Ishikawa (cell line): ENCODE results near the gene DHRSX.

Experiments
- EP300 ChIP-seq: IDR thresholded peaks from 2 replicates; pipeline ENCODE4 v1.6.1; 2012; ENCODE audit warnings: borderline replicate concordance
- FOXM1 ChIP-seq: IDR thresholded peaks from 2 replicates; pipeline ENCODE4 v1.6.1; 2012; ENCODE audit warnings: low read depth, borderline replicate concordance
- NFIC ChIP-seq: IDR thresholded peaks from 2 replicates; pipeline ENCODE4 v1.6.1; 2012
- TAF1 ChIP-seq: IDR thresholded peaks from 2 replicates; pipeline ENCODE4 v1.6.1; 2012; ENCODE audit warnings: low read depth, mild to moderate bottlenecking
- TEAD4 ChIP-seq: IDR thresholded peaks from 2 replicates; pipeline ENCODE4 v1.6.1; 2012
- ZBTB7A ChIP-seq: IDR thresholded peaks from 2 replicates; pipeline ENCODE4 v1.6.1; 2012; ENCODE audit warnings: low read depth
- TF ChIP-seq, protein P1 (sequence below): IDR thresholded peaks from 2 replicates; pipeline ENCODE4 v1.6.1; 2012
- TF ChIP-seq, protein P2 (sequence below): IDR thresholded peaks from 2 replicates; pipeline ENCODE4 v1.6.1; 2012; ENCODE audit warnings: low read depth, mild to moderate bottlenecking

DNA sequence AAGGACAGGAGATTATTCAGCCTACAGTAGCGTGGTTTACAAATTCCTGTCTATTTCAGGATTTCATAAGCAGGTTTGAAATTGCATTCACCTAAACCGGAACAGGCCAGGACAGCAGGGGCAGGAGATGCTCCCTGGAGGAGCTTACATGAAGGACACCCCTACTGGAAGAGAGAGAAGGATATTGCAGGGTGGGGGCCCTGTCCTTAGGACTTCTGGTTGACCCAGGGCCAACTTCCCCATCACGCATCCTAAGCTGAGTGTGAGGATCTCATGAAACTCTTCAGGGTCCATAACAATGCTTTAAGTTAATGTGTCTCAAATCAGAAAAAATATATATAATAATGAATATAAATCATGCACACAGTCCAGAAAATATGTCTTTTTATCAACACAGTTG lies 6.4 kb upstream of the DHRSX start:
- TF ChIP-seq TEAD4 (no peak), TAF1 (no peak), FOXM1 (no peak), NFIC (no peak), EP300 (no peak), ZBTB7A (no peak)
- TF ChIP-seq, protein P1, sequence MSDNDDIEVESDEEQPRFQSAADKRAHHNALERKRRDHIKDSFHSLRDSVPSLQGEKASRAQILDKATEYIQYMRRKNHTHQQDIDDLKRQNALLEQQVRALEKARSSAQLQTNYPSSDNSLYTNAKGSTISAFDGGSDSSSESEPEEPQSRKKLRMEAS, result no peak
- TF ChIP-seq, protein P2, sequence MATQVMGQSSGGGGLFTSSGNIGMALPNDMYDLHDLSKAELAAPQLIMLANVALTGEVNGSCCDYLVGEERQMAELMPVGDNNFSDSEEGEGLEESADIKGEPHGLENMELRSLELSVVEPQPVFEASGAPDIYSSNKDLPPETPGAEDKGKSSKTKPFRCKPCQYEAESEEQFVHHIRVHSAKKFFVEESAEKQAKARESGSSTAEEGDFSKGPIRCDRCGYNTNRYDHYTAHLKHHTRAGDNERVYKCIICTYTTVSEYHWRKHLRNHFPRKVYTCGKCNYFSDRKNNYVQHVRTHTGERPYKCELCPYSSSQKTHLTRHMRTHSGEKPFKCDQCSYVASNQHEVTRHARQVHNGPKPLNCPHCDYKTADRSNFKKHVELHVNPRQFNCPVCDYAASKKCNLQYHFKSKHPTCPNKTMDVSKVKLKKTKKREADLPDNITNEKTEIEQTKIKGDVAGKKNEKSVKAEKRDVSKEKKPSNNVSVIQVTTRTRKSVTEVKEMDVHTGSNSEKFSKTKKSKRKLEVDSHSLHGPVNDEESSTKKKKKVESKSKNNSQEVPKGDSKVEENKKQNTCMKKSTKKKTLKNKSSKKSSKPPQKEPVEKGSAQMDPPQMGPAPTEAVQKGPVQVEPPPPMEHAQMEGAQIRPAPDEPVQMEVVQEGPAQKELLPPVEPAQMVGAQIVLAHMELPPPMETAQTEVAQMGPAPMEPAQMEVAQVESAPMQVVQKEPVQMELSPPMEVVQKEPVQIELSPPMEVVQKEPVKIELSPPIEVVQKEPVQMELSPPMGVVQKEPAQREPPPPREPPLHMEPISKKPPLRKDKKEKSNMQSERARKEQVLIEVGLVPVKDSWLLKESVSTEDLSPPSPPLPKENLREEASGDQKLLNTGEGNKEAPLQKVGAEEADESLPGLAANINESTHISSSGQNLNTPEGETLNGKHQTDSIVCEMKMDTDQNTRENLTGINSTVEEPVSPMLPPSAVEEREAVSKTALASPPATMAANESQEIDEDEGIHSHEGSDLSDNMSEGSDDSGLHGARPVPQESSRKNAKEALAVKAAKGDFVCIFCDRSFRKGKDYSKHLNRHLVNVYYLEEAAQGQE, result no peak
